GM18907 (cell line): ENCODE results near the gene KMT2D.
"Not testable (repeated sequence)": the region's sequence is repeated elsewhere in the genome, so short reads cannot be mapped to it uniquely, and the experiment has no call there.

ENCODE experiments used
- ATAC-seq: cut with Tn5 transposase; IDR thresholded peaks from one replicate; pipeline ENCODE4 v1.9.1; 2021; ENCODE audit warnings: mild to moderate bottlenecking, moderate library complexity; ENCODE audit not compliant: unreplicated experiment

Gene KMT2D

DNA sequence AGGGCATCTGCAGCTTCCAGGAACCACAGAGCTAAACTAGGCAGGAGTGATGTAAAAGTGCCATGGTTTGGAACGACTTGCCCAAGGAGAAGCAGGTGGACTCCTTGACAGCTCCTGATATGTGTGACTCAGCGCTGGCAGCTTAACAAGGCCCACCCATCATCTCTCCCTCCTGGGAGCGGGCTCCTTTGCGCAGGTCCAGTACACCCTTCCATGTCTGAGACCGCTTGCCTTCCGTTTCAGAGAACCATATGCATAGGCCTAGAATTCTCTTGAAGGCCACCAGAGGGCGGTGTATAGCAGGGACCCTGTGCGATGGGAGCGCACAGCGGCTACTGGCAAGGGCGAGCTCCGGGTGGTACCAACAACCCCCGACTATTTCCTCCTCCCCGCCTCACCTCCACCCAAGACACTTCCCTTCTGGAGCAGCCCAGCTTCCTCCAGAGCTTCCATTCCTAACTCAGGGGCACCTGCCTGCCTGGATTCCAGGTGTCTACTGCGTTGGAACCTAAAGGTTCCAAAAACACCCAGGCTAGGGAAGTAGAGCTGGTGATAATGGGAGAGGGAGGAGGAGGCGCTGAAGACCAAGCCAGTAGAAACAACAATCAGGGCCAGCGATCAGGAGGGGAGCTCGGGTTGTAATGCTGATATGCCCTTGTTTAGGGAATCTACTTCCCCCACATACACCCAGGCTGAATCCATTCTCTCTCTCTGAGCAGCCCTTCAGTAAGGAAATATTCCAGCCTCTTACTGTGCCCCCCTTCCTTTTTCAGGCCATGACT, 27.7 kb upstream of the KMT2D start:
- peak; percentile 80 for ATAC-seq

DNA sequence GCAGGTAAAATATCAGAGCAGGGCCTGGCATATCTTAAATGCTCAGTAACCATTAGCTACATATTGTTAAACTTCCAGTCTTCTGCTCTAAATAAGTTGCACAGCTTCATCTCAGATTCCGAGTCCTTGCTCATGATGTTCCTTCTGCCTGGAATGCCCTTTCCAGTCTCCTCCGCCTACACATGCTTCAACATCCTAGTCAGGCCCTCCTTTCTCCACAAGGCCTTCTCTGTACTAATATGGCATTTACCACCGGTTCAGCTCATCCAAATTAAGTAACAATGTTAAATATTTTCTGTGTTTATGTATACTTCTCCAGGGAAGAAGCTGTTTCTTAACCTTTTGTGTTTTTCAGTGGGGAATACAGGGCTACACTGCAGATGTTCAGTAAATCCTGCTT, 25.5 kb upstream of the KMT2D start:
- ATAC-seq: no peak

DNA sequence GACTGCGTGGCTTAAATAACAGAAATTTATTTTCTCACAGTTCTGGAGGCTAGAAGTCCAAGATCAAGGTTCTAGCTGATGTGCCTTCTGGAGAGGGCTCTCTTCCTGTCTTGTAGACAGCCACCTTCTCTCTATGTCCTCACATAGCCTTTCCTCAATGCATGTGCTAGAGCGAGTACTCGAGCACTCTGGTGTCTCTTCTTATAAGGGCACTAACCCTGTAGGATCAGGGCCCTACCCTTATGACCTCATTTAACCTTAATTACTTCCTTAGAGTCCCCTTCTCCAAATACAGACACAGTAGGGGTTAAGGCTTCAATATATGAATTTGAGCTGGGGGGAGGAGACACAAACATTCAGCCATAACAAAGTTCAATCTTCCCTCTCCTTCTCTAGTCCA, 23.8 kb upstream of the KMT2D start:
- ATAC-seq: no peak

DNA sequence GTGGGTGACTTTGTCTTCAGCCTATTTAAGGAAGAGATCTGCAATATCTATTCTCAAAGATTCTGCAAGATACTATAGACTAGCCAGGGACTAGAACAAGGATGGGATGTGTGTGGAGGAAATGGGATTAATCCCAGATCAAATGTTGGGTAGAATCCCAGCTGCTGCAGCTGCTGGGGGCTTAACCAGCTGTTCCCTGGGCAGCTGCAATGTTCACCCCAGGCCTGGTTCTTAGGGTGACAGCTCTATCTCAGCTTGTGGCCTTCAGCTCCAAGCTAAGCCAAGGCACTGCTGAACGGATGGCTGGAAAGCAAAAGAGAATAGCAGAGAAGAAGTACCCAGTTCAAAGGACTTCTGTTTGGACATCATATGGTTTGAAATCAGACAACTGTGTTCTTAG, 19.2 kb upstream of the KMT2D start:
- no peak for ATAC-seq

DNA sequence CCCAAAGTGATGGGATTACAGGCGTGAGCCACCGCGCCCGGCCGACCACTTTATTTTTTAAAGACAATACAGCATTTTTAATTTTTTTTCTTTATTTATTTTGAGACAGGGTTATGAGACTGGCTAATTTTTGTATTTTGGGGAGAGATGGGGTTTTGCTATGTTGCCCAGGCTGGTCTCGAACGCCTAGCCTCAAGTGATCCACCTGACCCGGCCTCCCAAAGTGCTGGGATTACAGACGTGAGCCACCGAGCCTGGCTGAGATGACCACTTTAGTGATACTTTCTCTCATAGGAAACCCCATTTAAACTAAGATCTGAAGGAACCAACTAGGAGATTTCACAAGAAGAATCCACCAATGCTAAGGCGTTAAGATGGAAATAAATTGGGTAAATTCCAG, 10.4 kb upstream of the KMT2D start:
- ATAC-seq: no peak

DNA sequence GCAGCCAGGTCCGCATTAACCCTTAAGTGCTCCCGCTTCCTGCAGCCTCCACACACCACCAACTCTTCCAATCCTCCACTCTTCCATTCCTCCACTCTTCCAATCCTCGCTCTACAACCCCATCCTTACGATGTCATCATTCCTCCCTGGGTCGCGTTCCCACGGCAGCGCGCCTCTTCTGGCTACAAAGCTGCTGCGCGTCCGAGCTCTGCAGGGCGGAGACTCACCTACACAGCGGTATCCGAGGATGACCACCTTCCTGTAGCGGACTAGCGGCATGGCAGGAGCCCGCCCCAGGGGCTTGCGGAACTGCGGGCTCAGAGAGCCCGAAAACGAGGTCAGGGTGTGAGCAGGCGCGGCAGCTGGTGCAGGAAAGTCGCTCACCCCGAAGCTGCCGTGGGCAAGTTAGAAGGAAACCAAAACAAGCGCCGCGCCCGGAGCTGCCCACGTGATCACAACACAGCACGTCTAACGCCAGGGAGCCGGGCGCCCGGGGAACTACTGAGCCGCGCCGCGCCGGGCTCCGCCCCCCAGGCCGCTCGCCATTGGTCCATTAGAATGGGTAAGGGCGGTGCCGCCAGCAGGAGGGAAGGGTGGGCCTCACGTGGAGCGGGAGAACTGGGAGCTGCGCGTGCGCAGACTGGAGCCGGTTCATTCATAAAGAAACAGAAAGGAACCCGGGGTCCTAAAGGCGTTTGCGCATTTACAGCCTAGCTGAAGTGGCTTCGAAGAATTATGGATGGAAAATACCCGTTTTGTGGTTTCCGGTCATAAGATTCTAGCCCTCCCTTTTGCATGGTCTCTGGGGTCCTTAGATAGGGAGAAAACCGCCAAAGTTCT, 9.1 kb upstream of the KMT2D start, which contains the start of gene RHEBL1:
TSS of gene RHEBL1 (minus strand) at position 473 of the 840 bp plus-strand sequence. CDS start at position 279, 194 bp downstream.
- ATAC-seq: peak; percentile 95

DNA sequence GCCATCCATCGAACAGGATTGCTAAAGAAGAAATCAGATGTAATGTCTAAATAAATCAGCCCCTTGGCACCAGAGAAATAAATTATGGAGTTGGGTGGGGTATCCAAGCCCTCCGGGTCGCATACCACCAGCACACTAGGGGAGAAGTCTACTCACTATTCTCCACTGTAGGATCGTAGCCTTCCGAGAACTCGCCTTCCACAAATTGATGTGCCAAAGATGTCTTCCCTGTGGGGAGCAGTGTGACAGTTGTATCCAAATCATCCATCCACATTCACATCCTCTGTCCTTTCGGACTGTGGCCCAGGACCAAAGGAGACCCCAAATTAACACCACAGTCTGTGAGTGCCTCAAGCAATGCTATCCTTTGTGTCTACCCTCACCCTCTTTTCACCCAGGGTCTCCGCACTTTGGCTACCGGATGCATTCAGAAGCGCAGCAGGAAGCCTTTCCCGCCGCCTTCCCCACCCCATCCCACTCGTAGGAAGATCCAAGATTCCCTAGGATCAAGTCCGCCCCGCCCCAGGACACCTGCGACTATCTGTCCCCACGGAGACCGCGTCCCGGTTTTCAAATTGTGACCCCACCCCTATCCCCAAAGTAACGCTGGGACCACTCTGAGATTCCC, 8.4 kb upstream of the KMT2D start:
- ATAC-seq: no peak

DNA sequence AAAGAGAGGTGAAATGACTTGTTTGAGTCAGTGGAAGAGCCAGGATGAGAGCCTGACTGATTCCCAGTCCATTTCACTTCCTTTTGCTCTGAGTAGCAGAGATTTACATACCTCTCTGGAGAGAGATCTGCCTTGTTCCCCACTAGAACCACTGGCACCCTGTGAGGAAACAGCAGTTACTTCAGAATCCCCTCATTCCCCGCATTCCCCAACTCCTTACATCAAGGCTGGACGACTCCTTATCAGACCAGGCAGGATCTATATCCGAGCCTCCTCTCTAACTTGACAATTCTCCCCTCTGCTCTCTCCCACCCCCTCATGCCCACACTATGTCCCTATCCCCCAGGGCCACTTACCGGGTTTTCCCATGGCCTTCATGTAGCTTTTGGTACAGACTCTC, 5.5 kb upstream of the KMT2D start:
- ATAC-seq: no peak

DNA sequence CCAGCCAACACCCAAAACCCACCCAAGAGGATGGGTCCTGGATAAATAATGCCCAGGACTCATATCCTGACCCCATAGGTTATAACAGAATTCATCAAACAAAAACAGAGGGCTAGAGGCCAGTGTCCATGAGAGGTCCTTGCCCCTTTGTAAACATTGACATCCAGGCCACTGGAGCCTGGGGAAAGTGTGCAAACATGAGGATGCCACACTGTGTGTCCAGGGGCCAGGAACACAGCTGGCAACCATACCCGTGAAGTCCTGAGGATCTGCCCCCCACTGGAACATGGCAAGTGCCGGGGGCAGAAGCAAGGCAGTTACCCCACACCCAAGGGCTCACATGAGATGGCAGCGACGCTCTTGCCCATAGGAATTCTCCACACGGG, 4.2 kb upstream of the KMT2D start:
- ATAC-seq: no peak

DNA sequence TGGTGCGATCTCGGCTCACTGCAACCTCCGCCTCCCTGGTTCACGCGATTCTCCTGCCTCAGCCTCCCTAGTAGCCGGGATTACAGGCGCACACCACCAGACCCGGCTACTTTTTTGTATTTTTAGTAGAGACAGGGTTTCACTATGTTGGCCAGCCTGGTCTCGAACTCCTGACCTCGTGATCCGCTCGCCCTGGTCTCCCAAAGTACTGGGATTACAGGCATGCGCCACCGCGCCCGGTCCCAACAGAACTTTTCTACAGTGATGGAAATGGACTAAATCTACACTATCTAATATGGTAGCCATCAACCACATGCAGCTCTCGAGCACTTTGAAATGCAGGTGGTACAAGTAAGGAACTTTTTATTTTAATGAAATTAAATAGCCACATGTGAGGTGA, 1.3 kb upstream of the KMT2D start:
- not testable (repeated sequence) for ATAC-seq

DNA sequence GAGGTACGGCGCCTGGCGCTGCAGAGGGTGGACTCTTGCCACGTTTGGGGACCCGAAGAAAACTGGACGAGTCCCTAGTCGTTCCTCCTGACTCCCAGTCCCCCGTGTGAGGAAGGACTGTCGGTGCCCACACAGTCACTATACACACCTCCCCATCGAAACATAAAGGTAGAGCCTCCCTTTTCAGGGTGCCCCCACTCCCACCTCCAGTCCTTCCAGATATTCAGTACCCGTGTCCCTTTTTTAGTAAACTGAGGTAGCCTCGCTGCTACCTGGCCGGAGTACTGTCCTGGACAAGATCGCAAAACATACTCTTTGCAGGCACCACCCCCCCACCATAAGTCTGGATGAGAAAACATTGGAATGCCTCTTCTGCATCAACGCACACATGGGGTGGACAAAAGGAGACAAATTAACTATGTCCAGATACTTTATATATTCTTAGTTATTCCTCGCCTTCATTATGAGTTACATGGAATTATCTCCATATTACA, 610 bp upstream of the KMT2D start:
- no peak for ATAC-seq

DNA sequence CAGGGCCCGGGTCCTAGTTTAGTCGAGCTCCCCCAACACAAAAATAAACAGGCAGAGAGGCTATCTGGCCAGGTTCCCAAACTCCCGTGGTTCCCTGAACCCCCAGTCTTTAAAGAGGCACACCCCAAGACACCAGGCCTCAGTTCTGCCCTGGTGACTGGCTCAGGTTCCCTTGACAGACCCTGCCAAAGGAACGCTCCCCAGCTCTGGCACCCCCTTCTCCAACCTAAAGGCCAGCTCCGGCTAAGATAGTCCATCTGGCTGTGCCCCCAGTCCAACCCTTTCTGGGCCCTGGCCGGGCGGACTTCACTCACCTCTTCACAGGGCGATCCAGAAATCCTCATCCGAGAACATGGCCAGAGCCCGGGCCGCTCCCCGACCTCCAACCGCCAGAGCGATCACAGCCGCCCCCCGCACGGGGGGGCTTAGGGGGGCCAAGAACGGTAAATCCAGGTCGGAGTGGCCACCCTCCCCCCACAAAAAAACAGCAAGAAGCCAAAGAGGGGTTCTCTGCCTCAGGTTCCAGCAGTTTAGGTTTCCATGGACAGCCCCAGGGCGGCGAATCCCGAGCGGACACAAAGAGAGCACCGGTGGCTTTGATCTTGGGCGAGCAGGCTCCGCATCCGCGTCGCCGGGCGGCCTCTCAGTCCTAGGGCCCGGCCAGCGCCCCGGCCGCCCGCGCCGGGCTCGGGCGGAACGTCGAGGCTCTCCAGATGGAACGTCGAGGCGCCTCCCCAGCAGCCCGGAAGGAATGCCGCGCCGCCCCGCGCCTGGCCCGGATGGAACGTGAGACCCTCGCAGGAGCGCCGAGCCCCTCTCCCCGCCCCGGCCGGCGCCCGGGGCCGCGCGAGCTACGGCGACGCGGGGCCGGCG, 1.1 kb downstream of the KMT2D start:
- ATAC-seq: peak; percentile 11

DNA sequence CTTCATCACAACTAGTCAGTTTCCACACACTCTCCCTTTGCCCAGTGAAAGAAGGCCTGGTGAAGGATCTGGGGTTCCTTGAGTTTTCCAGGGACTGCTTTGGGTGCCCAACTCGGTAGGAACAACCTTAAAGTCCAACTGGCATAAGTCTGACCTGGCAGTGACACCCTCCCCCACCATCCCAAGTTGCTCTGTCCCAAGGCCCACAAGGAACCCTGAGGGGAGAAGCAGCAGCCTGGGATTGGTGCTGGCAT, 1.6 kb downstream of the KMT2D start:
- ATAC-seq: no peak

DNA sequence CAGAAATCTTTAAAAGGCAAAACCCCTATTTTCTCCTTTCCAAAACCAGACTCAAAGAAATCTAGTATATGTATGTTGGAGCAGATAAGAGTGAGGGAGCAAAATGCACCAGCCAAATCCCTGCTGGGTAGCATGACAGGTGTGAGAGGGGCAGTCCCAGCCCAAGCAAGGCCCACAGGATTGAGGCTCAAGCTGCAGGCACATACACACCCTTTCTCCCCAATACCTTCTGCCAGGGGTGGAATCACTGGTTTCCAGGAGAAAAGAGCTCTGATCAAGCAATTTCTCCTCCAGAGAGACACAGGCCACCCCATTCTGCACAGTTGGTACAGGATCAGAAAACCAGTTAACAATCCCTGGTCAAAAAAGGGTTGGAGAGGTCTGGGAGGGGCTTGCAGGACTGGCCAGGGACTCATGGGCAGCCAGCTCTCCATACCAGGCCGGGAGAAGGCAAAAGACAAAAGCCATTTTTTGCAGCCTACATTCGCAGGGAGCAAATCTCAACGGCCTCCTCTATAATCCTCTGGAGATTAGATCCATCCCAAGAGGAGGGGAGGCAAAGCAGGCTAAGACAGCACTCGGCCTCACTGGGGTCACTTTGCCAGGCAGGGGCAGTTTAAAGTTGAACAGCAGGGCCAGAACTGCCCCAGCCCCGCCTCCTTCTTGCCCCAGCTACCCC, 2.1 kb downstream of the KMT2D start:
- ATAC-seq: no peak

DNA sequence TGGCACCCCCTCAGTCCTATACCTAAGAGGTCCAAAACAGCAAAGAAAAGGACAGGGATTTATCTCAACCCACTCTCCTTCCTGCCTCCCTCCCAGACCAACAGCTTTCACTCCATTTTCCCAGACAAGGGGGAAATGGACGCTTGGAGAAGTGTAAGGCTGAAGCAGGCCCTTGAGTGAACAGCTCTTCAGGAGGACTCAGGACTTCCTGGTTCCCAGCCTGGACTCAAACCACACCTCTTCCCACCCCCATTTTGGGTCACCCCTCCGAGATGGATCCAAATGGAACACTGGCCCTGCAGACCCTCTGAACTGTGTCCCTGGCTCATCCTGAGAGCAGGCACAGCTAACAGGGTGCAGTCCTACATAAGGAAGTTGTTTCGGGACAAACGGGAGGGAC, 2.7 kb downstream of the KMT2D start:
- ATAC-seq: no peak

DNA sequence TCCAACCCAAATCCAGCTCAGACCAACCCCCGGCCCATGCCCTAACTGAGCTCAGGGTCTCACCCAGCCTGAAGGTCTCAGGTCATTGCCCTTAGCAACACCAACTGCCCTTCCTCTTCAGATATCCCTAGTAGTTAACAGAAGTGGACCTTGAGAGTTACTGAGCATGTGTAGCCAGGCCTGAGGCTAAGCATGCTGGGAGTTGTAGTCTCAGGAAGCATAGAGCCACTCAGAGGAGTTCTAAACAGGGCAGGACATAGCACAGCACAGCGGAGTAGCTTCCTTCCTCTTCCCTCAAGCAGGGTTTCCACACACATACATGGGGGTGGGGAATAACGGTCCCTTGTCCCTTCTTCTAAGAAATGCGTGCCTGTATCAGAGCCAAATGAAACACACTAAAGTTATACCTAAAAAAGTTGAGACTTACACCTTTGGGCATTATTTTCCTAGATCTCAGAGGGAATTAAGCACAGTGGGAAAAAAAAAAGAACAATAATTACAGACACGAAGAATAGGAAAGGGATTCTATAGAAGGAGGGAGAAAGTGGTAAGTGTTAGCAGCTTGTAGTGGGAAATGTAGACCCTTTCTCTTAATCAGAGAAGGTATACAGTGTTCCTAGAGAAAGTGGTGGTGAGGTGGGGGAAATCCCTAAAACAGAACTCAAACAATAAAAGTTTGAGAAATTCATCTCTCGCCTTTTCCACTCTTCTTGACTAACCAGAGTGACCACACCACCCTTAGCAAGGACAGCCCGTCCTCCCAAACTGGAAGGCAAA, 4.4 kb downstream of the KMT2D start:
- ATAC-seq: peak; percentile 46

DNA sequence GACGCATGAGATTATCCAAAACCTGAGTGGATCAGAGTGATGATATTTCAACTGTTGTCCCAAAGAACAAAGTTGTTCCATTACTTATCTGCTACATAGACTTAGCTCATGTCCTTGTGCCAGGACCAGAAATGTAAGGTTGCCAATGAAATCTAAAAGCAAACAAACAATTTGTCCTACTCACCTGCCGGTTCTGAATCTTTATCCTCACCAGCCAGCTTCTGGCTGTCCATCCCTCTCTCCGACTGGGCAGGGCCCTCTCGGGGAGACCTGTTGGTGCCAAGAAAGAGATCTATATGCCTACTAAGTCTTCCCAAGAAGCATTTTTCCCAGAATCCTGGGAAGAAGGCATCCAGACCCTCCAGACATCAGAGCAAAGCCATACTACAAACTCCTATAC, 5.5 kb downstream of the KMT2D start:
- ATAC-seq: no peak

DNA sequence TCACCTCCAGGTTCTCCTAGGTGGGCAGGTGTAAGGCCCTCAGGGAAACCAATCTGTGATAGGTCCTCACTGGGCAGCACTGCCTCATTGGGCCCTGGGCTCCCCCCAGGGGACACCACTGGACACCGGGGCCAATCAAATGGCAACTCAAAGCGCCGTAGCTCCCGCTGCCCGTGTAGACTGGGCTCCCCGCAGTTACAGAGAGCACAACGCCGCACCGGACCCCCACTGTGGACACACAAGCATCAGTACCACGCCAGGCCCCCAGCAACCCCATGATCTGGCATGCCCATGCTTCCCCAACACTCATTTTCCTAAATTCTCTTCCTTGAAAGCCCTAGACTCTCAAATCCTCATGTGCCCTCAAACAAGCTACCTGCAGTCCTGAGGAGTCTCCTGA, 6.1 kb downstream of the KMT2D start:
- no peak for ATAC-seq

DNA sequence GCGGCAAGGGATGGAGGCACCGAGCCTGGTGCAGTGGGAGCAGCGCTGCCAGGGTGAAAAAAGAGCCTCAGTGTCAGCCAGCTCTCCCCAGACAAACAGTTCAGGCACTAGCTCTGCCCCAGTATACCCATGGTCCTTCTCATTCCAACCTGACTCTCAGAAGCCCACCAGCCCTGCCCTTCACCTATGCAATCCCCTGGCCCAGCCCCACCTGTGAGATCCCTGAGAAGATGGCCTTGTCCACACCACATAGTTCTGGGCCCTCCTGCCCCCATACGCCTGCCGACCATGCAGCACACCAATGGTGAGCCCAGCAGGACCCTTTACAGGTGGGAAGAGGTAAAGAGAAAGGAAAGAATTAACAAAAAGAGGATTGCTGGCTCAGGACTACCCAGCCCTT, 6.5 kb downstream of the KMT2D start:
- no peak for ATAC-seq
